CD14-positive monocyte (primary cell): Measurements from ENCODE around the gene MT1G. TPM values are rescaled to one million over a fixed set of nuclear protein-coding genes. Genes with fewer than 3 reads are reported as not detected.

Source experiments
- DNase-seq, 3 donors: peaks; one replicate each; pipeline ENCODE4 v3.0.0-alpha.2; 2011 to 2022
- H2AFZ ChIP-seq: 2 replicates; pipeline ENCODE4 v1.6.0; 2012; ENCODE audit warnings: mild to moderate bottlenecking, low read depth, low read length, inconsistent platforms; ENCODE audit not compliant: insufficient read depth, poor library complexity, severe bottlenecking
- H3K27ac ChIP-seq, 2 donors: 1 replicate in 1 of 2; 2 replicates in 1 of 2; pipeline ENCODE4 v1.5.1; 2012 to 2013; ENCODE audit warnings: low read length in 2 of 2, control low read depth in 1 of 2, inconsistent platforms in 1 of 2, low read depth in 1 of 2, mild to moderate bottlenecking in 1 of 2
- H3K27me3 ChIP-seq, 2 donors: one replicate each; pipeline versions ENCODE4 v1.6.0 to v1.6.1; 2011 to 2013; ENCODE audit warnings: low read length in 2 of 2; ENCODE audit not compliant: control insufficient read depth in 2 of 2, insufficient read depth in 2 of 2
- H3K36me3 ChIP-seq, 2 donors: replicated peaks in 1 of 2; 1 replicate in 1 of 2; 2 replicates in 1 of 2; pipeline versions ENCODE4 v1.5.1 to v1.6.1; 2012 to 2013; ENCODE audit warnings: low read length in 2 of 2, control low read depth in 1 of 2, inconsistent platforms in 1 of 2, mild to moderate bottlenecking in 1 of 2; ENCODE audit not compliant: insufficient read depth in 2 of 2, control insufficient read depth in 1 of 2
- H3K4me1 ChIP-seq, 2 donors: 1 replicate in 1 of 2; 2 replicates in 1 of 2; pipeline versions ENCODE4 v1.5.1 to v1.6.1; 2012 to 2013; ENCODE audit warnings: low read length in 2 of 2, control low read depth in 1 of 2, inconsistent platforms in 1 of 2, mild to moderate bottlenecking in 1 of 2, moderate library complexity in 1 of 2; ENCODE audit not compliant: insufficient read depth in 2 of 2, control insufficient read depth in 1 of 2
- H3K4me2 ChIP-seq: replicated peaks from 2 replicates; pipeline ENCODE3; 2012; ENCODE audit warnings: low read length, moderate library complexity, mild to moderate bottlenecking; ENCODE audit not compliant: poor library complexity, severe bottlenecking; ENCODE audit errors: extremely low read depth
- H3K4me3 ChIP-seq, 3 experiments: fragments of 200-600 bp in 1 of 3; sonication (generic) in 1 of 3; replicated peaks in 1 of 3; 1 replicate in 2 of 3; 2 replicates in 1 of 3; pipeline ENCODE4 v1.5.1; 2011 to 2013; ENCODE audit warnings: low read length in 3 of 3, mild to moderate bottlenecking in 3 of 3, control low read depth in 2 of 3, low read depth in 2 of 3, inconsistent platforms in 1 of 3, moderate library complexity in 1 of 3
- H3K79me2 ChIP-seq: 2 replicates; pipeline ENCODE4 v1.6.0; 2012; ENCODE audit warnings: mild to moderate bottlenecking, control low read depth, inconsistent platforms, low read length, moderate library complexity; ENCODE audit not compliant: insufficient read depth
- H3K9ac ChIP-seq: 2 replicates; pipeline ENCODE4 v1.6.0; 2017; ENCODE audit warnings: low read length, mild to moderate bottlenecking; ENCODE audit not compliant: insufficient read depth, poor library complexity, severe bottlenecking
- H3K9me3 ChIP-seq, 2 donors: replicated peaks in 1 of 2; 1 replicate in 1 of 2; 2 replicates in 1 of 2; pipeline versions ENCODE4 v1.5.1 to v1.6.1; 2012 to 2013; ENCODE audit warnings: low read length in 2 of 2, control low read depth in 1 of 2; ENCODE audit not compliant: control insufficient read depth in 1 of 2, insufficient read depth in 1 of 2
- H4K20me1 ChIP-seq: 2 replicates; pipeline ENCODE4 v1.6.0; 2012; ENCODE audit warnings: mild to moderate bottlenecking, low read length, control low read depth, moderate library complexity; ENCODE audit not compliant: insufficient read depth
- H3K27ac Mint-ChIP-seq, 7 donors: one replicate each; pipeline ENCODE4 v1.8.0; 2020; ENCODE audit warnings: mild to moderate bottlenecking in 7 of 7, mixed read lengths in 7 of 7, moderate library complexity in 6 of 7, inconsistent platforms in 2 of 7
- H3K27me3 Mint-ChIP-seq, 3 donors: one replicate each; pipeline ENCODE4 v1.8.0; 2021 to 2022; ENCODE audit warnings: low read depth in 3 of 3, mild to moderate bottlenecking in 3 of 3, mixed read lengths in 3 of 3, moderate library complexity in 3 of 3, inconsistent platforms in 1 of 3
- H3K36me3 Mint-ChIP-seq, 2 donors: one replicate each; pipeline ENCODE4 v1.8.0; 2020; ENCODE audit warnings: mixed read lengths in 2 of 2, inconsistent platforms in 1 of 2, mild to moderate bottlenecking in 1 of 2
- H3K4me1 Mint-ChIP-seq: one replicate; pipeline ENCODE4 v1.8.0; 2020; ENCODE audit warnings: mild to moderate bottlenecking, mixed read lengths
- H3K4me3 Mint-ChIP-seq, 2 donors: one replicate each; pipeline ENCODE4 v1.8.0; 2020; ENCODE audit warnings: mild to moderate bottlenecking in 2 of 2, mixed read lengths in 2 of 2, moderate library complexity in 1 of 2
- H3K9me3 Mint-ChIP-seq, 7 donors: one replicate each; pipeline ENCODE4 v1.8.0; 2020 to 2022; ENCODE audit warnings: mixed read lengths in 7 of 7, mild to moderate bottlenecking in 6 of 7, moderate library complexity in 6 of 7, inconsistent platforms in 2 of 7
- CTCF ChIP-seq: fragments of 200-600 bp; IDR thresholded peaks from one replicate; pipeline ENCODE4 v1.8.0; 2022; ENCODE audit warnings: antibody characterized with exemption, mild to moderate bottlenecking
- WGBS: methylation state at CpG from one replicate; pipeline ENCODE4 v1.1.5; 2013; ENCODE audit warnings: missing lambda C conversion rate; ENCODE audit not compliant: insufficient coverage; 5-methylcytosine and 5-hydroxymethylcytosine counted together
- intact Hi-C, 2 donors: fragments of 100-400 bp; cut with micrococcal nuclease; formaldehyde crosslinking; loops; one replicate each; pipeline versions ENCODE4 v1.15.0 to v1.15.1; 2023
- polyA plus RNA-seq, 3 donors: library from polyadenylated mRNA; depleted of rRNA in 1 of 3; unstranded in 2 of 3; stranded (reverse) in 1 of 3; fragments of 300-500 nt in 2 of 3; fragments of >200 nt in 1 of 3; fragmentation: Illumina TruSeq in 2 of 3; gene quantifications; 1 replicate in 2 of 3; 2 replicates in 1 of 3; pipeline ENCODE4 v1.2.3, GENCODE V29; 2012 to 2021

MT1G gene
- polyA plus RNA-seq, 3 donors: 1.1 to 1.4 TPM; not detected in 1

DNA sequence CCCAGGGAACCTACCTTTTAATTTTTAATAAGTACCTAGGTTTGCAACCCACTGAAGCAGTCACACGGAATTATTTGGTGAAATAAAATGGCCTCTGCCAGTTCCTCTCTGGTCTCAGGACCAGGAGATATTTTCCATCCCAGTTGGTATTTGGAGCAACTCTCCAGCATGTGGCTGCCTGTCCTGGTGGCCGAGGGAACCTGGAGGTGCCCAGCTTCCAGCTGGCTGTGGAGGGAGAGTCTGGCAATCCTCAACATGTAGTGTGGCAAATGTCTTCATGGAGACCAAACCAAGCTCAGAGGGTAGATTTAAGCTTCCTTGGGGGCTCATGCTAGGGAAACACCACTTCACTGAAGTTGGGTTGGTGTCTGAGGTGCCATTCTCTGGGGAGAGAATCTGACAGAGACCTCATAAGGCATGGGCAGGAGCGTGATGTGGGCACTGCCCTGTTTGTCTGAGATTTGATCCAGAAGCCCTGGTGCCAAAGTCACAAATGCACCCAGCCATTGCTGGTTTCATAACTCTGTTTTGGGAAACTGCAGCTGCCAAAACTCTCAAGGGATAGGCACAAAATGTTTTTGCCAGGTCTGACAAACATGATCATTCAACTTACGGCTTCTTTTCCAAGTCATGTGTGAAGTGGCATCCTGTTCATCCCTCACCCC is 17.2 kb upstream of the MT1G start:
- intact Hi-C loops: no loop called here
- WGBS: 95% methylated on average over 3 of the region's 4 CpGs
- no peak overlapping the region for H3K27ac Mint-ChIP-seq
- H3K27me3 Mint-ChIP-seq: peaks cover 4 to 12% (median 8%) of the 10 kb centered on the region in 3 donors
- no peak overlapping the region for H3K27ac ChIP-seq
- peaks cover 5 to 20% (median 15%) of the 10 kb centered on the region in 7 donors for H3K9me3 Mint-ChIP-seq
- no peak for DNase-seq
- H3K4me1 ChIP-seq: peaks cover 15 to 19% of the 10 kb centered on the region in 2 donors
- TF ChIP-seq CTCF: no peak
- H3K36me3 ChIP-seq: no peaks in the 10 kb centered on the region
- H3K79me2 ChIP-seq: no peaks in the 10 kb centered on the region
- H4K20me1 ChIP-seq: no peaks in the 10 kb centered on the region
- no peak overlapping the region for H3K4me3 ChIP-seq
- H3K36me3 Mint-ChIP-seq: peaks cover 7 to 8% of the 10 kb centered on the region in 2 donors
- no peak overlapping the region for H3K4me2 ChIP-seq
- H3K9me3 ChIP-seq: peaks cover 0 to 10% of the 10 kb centered on the region in 2 donors
- no peak overlapping the region for H2AFZ ChIP-seq
- no peaks in the 10 kb centered on the region for H3K27me3 ChIP-seq
- no peak overlapping the region for H3K9ac ChIP-seq
- peaks cover 24% of the 10 kb centered on the region for H3K4me1 Mint-ChIP-seq
- no peak overlapping the region for H3K4me3 Mint-ChIP-seq

DNA sequence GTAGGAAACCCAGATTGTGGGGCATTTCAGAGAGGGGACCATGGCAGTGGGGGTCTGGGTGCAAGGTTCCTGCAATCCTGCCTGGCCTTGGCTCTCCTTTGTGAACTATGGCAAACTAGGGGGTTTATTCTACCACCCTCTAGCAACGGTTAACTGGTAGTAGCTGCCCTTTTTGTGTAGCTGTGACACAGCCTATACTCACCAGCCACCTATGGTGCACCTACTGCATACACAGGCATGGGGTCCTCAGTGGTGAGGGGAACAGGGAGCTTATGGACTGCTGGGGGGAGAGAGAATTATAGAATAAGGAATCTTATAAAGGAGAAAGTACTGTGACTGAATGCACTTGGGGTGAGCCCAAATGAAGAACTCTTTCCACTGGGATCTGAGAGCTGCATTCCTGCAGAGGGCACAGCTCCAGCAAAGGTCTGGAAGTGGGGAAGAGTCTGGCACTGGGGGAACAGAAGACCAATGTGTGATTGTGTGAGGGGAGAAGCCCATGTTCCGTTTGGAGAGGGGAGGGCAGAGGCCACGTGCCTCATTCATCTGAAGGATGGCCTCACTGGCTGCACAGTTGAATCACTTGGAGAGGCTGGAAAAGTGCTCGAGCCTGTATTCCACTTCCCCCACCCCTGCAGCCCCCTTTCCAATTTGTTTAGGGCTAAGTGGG is 16.5 kb upstream of the MT1G start:
- DNase-seq: no peak
- H3K36me3 Mint-ChIP-seq: peaks cover 7 to 8% of the 10 kb centered on the region in 2 donors
- peaks cover 5 to 20% (median 15%) of the 10 kb centered on the region in 7 donors for H3K9me3 Mint-ChIP-seq
- H4K20me1 ChIP-seq: no peaks in the 10 kb centered on the region
- no peaks in the 10 kb centered on the region for H3K27me3 ChIP-seq
- H3K4me1 ChIP-seq: peaks cover 15 to 19% of the 10 kb centered on the region in 2 donors
- no peak overlapping the region for H3K9ac ChIP-seq
- H3K27me3 Mint-ChIP-seq: peaks cover 4 to 10% (median 4%) of the 10 kb centered on the region in 3 donors
- no peak overlapping the region for H3K27ac ChIP-seq
- WGBS: no CpG with 5 or more reads among the region's 4 CpGs
- H3K79me2 ChIP-seq: no peaks in the 10 kb centered on the region
- H3K27ac Mint-ChIP-seq: no peak overlapping the region
- H3K4me3 Mint-ChIP-seq: no peak overlapping the region
- TF ChIP-seq CTCF: no peak
- peaks cover 24% of the 10 kb centered on the region for H3K4me1 Mint-ChIP-seq
- no peak overlapping the region for H3K4me2 ChIP-seq
- H3K36me3 ChIP-seq: no peaks in the 10 kb centered on the region
- intact Hi-C loops: no loop called here
- H3K4me3 ChIP-seq: no peak overlapping the region
- H2AFZ ChIP-seq: no peak overlapping the region
- H3K9me3 ChIP-seq: peaks cover 0 to 10% of the 10 kb centered on the region in 2 donors
